ENCODE data around the gene OSMR.
A peak's percentile ranks its signal among the peaks of the same experiment; 100 is the strongest.
"Not testable (repeated sequence)": the region's sequence is repeated elsewhere in the genome, so short reads cannot be mapped to it uniquely, and the experiment has no call there.

OSMR gene

DNA sequence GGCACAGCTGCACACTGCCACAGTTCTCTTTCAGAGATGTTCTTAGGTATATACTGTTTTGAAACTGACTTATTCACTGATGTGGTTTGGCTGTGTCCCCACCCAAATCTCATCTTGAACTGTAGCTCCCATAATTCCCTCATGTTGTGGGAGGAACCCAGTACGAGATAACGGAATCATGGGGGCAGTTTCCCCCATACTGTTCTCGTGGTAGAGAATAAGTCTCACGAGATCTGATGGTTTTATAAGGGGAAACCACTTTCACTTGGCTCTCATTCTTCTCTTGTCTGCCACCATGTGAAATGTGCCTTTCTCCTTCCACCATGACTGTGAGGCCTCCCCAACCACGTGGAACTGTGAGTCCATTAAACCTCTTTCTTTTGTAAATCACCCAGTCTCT is 5.8 kb downstream of the OSMR start:
- ATAC-seq, H3K4me3 Mint-ChIP-seq, DNase-seq, H3K27ac Mint-ChIP-seq, H3K4me1 Mint-ChIP-seq: not testable (repeated sequence)
- peaks cover 50% of the 10 kb centered on the region for H3K27me3 Mint-ChIP-seq
- peaks cover 0 to 16% of the 10 kb centered on the region in 2 donors for H3K9me3 Mint-ChIP-seq

DNA sequence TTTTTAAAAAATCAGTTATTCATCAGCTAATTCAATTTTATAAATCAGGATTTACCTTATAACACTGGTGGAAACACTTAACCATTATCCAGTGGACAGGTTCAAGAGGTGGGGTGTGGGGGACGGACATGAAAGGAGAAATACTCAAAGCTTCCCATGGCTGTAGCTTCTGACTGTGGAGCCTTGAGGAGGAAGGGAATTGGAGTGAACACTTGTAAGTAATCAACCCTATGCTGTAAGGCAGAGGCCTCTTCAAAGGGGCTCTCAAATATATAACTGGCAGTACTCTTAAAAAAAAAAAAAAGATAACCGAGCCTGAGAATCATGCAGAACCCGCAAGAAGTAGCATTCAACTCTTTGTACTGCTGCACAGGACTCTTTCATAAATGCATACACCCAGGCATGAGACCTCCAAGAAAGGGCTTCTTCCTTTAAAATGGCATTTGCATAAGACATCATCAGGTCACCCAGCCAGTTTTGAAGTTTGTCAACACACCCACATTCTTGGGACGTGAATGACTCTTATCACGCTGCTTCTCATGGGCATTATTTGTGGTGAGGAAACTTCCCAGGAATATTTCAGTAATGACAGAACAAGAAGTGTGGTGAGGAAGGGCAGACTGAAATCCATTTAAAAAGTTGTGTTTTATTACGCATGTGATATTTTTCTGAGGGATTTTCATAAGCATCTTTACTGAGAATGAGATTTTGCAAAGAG is 8.1 kb downstream of the OSMR start:
- Mint-ChIP-seq H3K27me3 (peaks cover 41% of the 10 kb centered on the region), H3K9me3 (peaks cover 0 to 16% of the 10 kb centered on the region in 2 donors), H3K27ac (no peak overlapping the region), H3K4me3 (no peak overlapping the region), H3K4me1 (no peaks in the 10 kb centered on the region)
- no peak for DNase-seq
- ATAC-seq: no peak

DNA sequence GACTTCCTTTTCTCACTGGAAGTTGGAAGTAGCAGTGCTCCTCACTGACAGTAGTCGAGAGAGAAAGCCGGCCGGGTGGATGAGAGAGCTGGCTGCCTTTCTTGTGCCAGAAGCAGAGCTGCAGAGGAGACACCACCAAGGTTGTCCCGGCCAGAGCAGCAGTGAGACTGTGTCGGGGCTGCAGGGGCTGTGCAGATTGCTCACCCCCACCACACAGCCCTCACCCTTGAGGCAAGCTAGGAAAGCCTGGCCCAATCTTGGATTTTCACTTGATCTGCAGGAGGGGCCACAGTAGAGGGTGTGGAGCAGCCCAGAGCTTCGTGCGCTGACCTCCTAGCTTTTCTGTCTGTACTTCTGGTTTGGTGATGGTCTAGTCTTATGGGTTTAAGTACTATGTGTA is 9.1 kb downstream of the OSMR start:
- H3K4me3 Mint-ChIP-seq: no peak overlapping the region
- peaks cover 0 to 16% of the 10 kb centered on the region in 2 donors for H3K9me3 Mint-ChIP-seq
- DNase-seq (no peak), ATAC-seq (no peak)
- H3K27me3 Mint-ChIP-seq: peaks cover 43% of the 10 kb centered on the region
- no peak overlapping the region for H3K27ac Mint-ChIP-seq
- no peaks in the 10 kb centered on the region for H3K4me1 Mint-ChIP-seq

DNA sequence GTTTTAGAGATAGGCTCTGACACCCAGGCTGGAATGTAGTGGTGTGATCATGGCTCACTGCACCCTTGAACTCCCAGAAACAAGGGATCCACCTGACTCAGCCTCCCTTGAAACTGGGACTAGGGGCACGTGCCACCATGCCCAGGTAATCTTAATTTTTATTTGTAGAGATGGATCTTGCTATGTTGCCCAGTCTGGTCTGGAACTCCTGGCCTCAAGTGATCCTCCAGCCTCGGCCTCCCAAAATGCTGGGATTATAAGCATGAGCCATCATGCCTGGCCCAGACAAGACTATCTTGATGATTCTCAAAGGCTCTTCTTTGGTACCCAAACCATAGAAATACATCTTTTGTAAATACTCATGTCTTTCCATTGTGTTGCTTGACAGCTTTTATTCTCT is 10.8 kb downstream of the OSMR start:
- no peaks in the 10 kb centered on the region for H3K4me1 Mint-ChIP-seq
- H3K4me3 Mint-ChIP-seq: no peak overlapping the region
- no peak for DNase-seq
- ATAC-seq: no peak
- peaks cover 30% of the 10 kb centered on the region for H3K27me3 Mint-ChIP-seq
- H3K9me3 Mint-ChIP-seq: peaks cover 0 to 8% of the 10 kb centered on the region in 2 donors
- H3K27ac Mint-ChIP-seq: no peak overlapping the region

DNA sequence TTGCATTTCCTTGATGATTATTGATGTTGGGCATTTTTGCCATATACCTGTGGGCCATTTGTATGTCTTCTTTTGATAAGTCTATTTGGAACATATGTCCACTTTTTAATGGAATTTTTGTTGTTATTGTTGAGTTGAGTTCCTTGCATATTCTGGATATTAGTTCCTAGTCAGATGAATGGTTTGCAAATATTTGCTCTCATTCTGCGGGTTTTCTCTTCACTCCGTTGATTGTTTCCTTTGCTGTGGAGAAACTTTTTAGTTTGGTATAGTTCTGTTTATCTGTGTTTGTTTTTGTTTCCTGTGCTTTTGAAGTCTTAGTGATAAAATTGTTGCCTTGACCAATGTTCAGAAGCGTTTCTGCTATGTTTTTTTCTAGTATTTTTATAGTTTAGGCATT is 13.0 kb downstream of the OSMR start:
- ATAC-seq (no peak), DNase-seq (no peak)
- no peaks in the 10 kb centered on the region for H3K4me1 Mint-ChIP-seq
- peaks cover 25% of the 10 kb centered on the region for H3K27me3 Mint-ChIP-seq
- peaks cover 0 to 8% of the 10 kb centered on the region in 2 donors for H3K9me3 Mint-ChIP-seq
- H3K27ac Mint-ChIP-seq: no peak overlapping the region
- H3K4me3 Mint-ChIP-seq: no peak overlapping the region

DNA sequence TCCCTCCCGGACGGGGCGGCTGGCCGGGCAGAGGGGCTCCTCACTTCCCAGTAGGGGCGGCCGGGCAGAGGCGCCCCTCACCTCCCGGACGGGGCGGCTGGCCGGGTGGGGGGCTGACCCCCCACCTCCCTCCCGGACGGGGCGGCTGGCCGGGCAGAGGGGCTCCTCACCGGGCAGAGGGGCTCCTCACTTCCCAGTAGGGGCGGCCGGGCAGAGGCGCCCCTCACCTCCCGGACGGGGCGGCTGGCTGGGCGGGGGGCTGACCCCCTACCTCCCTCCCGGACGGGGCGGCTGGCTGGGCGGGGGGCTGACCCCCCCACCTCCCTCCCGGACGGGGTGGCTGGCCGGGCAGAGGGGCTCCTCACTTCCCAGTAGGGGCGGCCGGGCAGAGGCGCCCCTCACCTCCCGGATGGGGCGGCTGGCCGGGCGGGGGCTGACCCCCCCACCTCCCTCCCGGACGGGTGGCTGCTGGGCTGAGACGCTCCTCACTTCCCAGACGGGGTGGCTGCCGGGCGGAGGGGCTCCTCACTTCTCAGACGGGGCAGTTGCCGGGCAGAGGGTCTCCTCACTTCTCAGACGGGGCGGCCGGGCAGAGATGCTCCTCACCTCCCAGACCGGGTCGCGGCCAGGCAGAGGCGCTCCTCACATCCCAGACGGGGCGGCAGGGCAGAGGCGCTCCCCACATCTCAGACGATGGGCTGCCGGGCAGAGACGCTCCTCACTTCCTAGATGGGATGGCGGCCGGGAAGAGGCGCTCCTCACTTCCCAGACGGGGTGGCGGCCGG is 16.4 kb downstream of the OSMR start:
- ATAC-seq: peak; percentile 66
- H3K9me3 Mint-ChIP-seq: peaks cover 0 to 25% of the 10 kb centered on the region in 2 donors
- H3K27ac Mint-ChIP-seq, H3K4me1 Mint-ChIP-seq, H3K4me3 Mint-ChIP-seq, DNase-seq: not testable (repeated sequence)
- peaks cover 17% of the 10 kb centered on the region for H3K27me3 Mint-ChIP-seq

DNA sequence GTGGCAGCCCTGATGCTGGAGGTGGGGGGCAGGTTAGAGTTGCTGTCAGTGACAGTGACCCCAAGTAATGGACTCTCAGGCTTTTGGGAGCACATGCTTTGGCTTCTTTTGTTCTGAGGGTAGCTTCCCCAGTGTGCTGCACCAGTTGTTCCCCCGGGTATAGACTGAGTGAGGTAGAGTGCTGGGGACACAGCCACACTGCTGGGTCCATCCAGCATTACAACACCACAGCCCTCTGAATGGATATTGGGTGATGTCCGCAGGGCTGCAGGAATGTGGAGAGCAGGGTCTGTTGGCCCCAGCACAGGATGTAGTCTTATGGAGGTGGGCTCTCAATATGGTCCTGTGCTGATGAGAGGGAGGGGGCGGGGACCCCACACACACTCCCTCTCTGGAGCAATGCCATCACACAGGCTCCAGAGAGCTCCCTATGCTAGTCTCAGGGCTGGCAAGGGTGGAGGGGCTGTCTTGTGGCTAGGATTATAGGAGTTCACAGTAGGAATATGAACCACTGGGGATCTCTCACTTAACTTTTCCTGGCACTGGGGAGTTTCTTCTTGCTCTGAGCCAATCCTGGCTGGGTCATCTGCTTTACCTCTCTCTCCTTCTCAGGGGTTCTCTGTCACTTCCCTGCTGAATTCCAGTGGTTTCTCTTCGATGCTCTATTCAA is 20.7 kb downstream of the OSMR start:
- ATAC-seq: peak; percentile 28
- Mint-ChIP-seq H3K4me3 (no peak overlapping the region), H3K9me3 (peaks cover 9 to 25% of the 10 kb centered on the region in 2 donors), H3K4me1 (no peaks in the 10 kb centered on the region), H3K27me3 (peaks cover 20% of the 10 kb centered on the region), H3K27ac (no peak overlapping the region)
- DNase-seq: no peak

DNA sequence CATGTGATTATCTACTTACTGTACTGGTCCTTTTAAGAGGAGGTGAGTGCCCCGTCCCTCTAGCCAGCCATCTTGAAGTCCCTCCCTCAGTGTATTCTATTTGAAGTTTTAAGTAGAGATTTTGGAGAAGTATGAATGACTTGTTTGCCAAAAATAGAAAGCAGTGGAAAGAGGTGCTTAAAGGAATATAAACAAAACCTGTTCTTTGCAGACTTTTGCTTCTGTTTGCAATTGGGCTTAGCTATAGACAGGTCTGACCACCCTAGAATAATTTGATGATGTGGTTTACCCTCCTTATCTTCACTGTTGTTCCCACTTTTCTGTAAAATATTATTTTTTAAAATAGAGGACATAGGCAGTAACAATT is 21.2 kb downstream of the OSMR start:
- H3K27ac Mint-ChIP-seq: no peak overlapping the region
- H3K4me1 Mint-ChIP-seq: no peaks in the 10 kb centered on the region
- peaks cover 9 to 25% of the 10 kb centered on the region in 2 donors for H3K9me3 Mint-ChIP-seq
- no peak overlapping the region for H3K4me3 Mint-ChIP-seq
- ATAC-seq (no peak), DNase-seq (no peak)
- H3K27me3 Mint-ChIP-seq: peaks cover 25% of the 10 kb centered on the region

DNA sequence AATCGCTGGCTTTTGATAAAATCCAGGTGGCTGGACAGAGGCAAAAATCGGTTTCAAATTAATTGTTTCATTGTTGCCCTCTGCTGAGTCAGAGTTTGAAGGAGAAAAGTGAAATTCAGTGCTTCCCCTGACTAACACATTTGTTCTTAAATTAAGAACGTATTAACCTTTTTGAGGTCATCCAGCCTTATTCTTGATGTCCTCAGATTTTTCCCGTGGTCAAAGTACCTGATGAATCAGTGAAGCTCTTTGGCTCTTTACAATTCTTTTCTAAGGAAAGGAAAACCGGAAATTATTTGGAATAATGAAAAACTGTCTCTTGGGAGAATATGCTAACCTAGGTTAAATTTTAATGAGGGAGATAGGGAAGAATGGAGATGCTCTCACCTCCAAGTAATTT is 21.6 kb downstream of the OSMR start:
- Mint-ChIP-seq H3K4me3 (no peak overlapping the region), H3K27me3 (peaks cover 28% of the 10 kb centered on the region), H3K27ac (no peak overlapping the region), H3K4me1 (no peaks in the 10 kb centered on the region), H3K9me3 (peaks cover 9 to 25% of the 10 kb centered on the region in 2 donors)
- DNase-seq (no peak), ATAC-seq (no peak)

DNA sequence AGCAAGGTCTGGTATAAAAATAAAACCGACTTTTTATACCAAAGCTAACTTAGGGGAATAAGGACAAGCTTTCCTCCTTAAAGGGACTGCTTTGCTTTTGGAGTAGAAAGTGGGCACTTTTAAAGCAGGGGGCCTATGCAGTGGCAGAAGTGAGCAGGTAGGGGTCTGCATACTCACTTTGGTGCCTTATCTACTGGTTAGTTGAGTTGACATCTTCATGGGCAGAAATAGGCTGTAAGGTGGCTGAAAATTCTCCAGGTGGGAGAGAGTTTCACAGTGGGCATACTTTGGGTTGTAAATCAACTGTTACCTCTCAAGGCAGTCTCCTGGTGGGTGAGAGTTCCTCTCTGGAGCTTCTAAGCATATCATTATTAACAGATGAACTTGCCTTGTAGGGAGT is 24.8 kb downstream of the OSMR start:
- peaks cover 57% of the 10 kb centered on the region for H3K27me3 Mint-ChIP-seq
- H3K4me1 Mint-ChIP-seq: no peaks in the 10 kb centered on the region
- H3K27ac Mint-ChIP-seq: no peak overlapping the region
- H3K9me3 Mint-ChIP-seq: peaks cover 1 to 9% of the 10 kb centered on the region in 2 donors
- no peak for ATAC-seq
- DNase-seq: no peak
- no peak overlapping the region for H3K4me3 Mint-ChIP-seq

DNA sequence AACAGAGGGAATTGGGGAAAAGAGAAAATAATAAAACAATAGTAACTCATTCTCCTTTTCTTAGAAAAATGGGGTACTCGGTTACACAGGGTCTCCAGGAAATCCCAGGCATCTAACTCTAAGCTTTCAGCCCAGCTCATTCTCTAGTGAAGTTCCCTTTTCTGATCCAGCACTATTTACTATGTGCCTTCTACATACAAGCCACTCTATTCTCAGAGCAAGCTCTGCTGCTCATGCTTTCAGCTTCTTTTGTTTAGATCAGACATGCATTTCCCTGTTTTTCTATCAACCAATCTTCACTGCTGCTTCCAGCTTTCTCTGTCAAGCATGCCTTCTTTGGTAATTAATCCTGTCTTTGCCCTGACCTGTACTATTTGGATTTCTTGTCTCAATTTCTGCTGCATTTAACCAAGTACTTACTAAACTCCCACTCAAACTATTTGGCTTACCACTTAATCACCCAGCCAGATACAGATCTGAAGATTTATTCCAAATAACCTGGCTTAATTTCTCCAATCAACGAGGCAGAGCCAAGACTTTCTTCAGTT is 25.3 kb downstream of the OSMR start:
- no peak for ATAC-seq
- no peaks in the 10 kb centered on the region for H3K4me1 Mint-ChIP-seq
- no peak overlapping the region for H3K27ac Mint-ChIP-seq
- no peak overlapping the region for H3K4me3 Mint-ChIP-seq
- no peak for DNase-seq
- peaks cover 59% of the 10 kb centered on the region for H3K27me3 Mint-ChIP-seq
- peaks cover 0 to 9% of the 10 kb centered on the region in 2 donors for H3K9me3 Mint-ChIP-seq

DNA sequence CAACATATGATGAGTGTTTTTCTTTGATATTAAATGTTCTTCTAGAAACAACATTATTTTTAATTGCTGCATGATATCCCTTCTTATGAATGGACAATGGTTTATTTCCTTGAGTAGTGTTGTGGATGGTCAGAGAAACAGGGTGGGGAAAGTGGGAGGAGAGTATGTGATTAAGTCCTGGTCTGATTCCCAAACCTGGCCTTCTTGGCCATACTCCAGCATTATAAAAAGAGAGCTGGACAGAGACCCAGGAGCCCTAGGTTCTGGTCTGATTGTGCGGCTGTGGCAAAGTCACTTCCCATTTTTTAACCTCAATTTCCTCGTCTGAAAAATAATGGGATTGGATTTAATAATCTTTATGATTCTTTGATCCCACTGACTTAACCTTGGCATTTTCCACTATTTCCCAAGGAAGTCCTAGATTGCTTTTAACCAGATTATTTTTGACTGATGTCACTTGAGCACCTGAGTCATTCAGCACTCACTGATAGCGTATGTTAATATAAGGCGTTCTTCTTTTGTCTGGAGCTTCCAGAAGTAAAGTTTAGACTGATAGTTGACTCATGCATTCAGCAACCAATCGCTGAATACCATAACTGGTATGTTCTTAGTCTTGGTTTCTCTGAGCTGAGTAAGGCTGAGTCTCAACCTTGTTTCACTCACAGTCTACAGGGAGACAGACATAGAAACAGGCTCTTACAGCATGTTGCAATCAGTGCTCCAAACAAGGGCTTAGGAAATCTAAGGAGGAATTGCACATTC is 26.2 kb downstream of the OSMR start:
- Mint-ChIP-seq H3K27ac (no peak overlapping the region), H3K27me3 (peaks cover 66% of the 10 kb centered on the region), H3K4me3 (no peak overlapping the region), H3K9me3 (peaks cover 0 to 9% of the 10 kb centered on the region in 2 donors), H3K4me1 (no peaks in the 10 kb centered on the region)
- no peak for ATAC-seq
- no peak for DNase-seq

DNA sequence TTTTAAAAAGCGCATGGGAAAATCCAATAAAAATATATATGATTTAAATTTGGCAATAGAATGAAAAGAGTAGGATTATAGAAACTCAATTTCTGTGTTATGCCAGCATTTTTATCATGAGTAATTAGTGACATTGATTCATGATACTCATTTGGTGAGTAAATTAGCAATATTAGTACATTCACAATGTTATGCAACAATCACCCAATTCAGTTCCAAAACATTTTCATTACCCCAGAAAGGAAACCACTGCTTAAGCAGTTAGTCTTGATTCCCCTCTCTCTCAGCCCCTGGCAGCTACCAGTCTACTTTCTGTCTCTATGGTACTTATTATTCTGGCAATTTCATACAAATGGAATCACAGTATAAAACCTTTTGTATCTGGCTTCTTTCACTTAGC is 27.0 kb downstream of the OSMR start:
- Mint-ChIP-seq H3K4me1 (no peaks in the 10 kb centered on the region), H3K4me3 (no peak overlapping the region), H3K27ac (no peak overlapping the region), H3K27me3 (peaks cover 74% of the 10 kb centered on the region), H3K9me3 (peaks cover 0 to 9% of the 10 kb centered on the region in 2 donors)
- ATAC-seq: no peak
- DNase-seq: no peak

DNA sequence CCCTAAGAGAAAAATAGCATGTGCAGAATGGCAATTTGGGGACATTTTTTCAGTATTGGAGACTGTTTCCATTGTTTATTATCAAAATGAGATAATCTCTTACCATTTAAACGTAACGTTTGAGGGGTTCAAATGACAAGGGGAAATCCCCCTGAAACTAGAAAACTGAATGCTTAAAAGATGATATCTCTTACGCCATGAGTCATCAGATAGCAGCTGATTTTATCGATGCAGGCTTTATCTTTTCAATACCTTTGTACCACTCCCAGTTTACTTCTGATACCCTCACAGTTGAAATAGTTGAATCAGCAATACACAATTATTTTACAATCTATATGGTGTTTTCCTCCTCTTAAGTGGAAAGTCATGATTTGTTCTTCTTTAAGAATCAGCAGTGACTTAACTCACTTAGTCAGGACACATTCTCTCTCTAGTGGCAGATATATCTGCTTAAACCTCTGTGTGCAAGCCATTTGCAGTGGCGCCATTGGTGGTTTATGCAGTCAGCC is 29.2 kb downstream of the OSMR start:
- H3K9me3 Mint-ChIP-seq: no peaks in the 10 kb centered on the region
- H3K27me3 Mint-ChIP-seq: peaks cover 78% of the 10 kb centered on the region
- H3K4me3 Mint-ChIP-seq: no peak overlapping the region
- no peaks in the 10 kb centered on the region for H3K4me1 Mint-ChIP-seq
- DNase-seq: no peak
- H3K27ac Mint-ChIP-seq: no peak overlapping the region
- no peak for ATAC-seq

Data from stimulated activated naive CD8-positive, alpha-beta T cell treated with anti-CD3 and anti-CD28 coated beads, Interleukin-15, amount 100 ng/mL, for 72 hours (primary cell).